Neural progenitor cell (in vitro differentiated cells): ENCODE measurements around the gene FPR1. TPM values are rescaled to one million over a fixed set of nuclear protein-coding genes. Genes with fewer than 3 reads are reported as not detected.
A peak's percentile ranks its signal among the peaks of the same experiment; 100 is the strongest.

ENCODE experiments used
- DNase-seq: peaks from one replicate; pipeline ENCODE4 v3.0.0-alpha.2; 2016; ENCODE audit warnings: low spot score
- H2AFZ ChIP-seq: fragments of 200-600 bp; sonication (generic); replicated peaks from 2 replicates; pipeline ENCODE4 v1.6.1; 2016; ENCODE audit warnings: antibody characterized with exemption
- H3F3A ChIP-seq: fragments of 200-600 bp; sonication (generic); 2 replicates; pipeline ENCODE4 v1.6.1; 2016; ENCODE audit warnings: antibody characterized with exemption, low read depth
- H3K27ac ChIP-seq: fragments of 200-600 bp; sonication (generic); 2 replicates; pipeline ENCODE4 v1.5.1; 2016; ENCODE audit warnings: mild to moderate bottlenecking
- H3K27me3 ChIP-seq: fragments of 200-600 bp; sonication (generic); 2 replicates; pipeline ENCODE4 v1.6.1; 2016; ENCODE audit warnings: mild to moderate bottlenecking, moderate library complexity
- H3K36me3 ChIP-seq: fragments of 200-600 bp; sonication (generic); 2 replicates; pipeline ENCODE4 v1.5.1; 2016
- H3K4me1 ChIP-seq: fragments of 200-600 bp; sonication (generic); 2 replicates; pipeline ENCODE4 v1.6.1; 2016; ENCODE audit warnings: mixed run types
- H3K4me2 ChIP-seq: fragments of 200-600 bp; sonication (generic); 2 replicates; pipeline ENCODE4 v1.6.1; 2016
- H3K4me3 ChIP-seq: fragments of 200-600 bp; sonication (generic); 2 replicates; pipeline ENCODE4 v1.5.1; 2016
- H3K79me2 ChIP-seq: fragments of 200-600 bp; sonication (generic); 2 replicates; pipeline ENCODE4 v1.6.1; 2016; ENCODE audit warnings: low read depth
- H3K9ac ChIP-seq: fragments of 200-600 bp; sonication (generic); 2 replicates; pipeline ENCODE4 v1.6.1; 2016
- H3K9me3 ChIP-seq: fragments of 200-600 bp; sonication (generic); 2 replicates; pipeline ENCODE4 v1.5.1; 2016; ENCODE audit warnings: low read depth
- H4K20me1 ChIP-seq: fragments of 200-600 bp; sonication (generic); 2 replicates; pipeline ENCODE4 v1.6.1; 2016; ENCODE audit warnings: low read depth
- H3K27ac Mint-ChIP-seq: 3 replicates; pipeline ENCODE4 v1.8.0; 2021; ENCODE audit warnings: mixed read lengths
- H3K27me3 Mint-ChIP-seq: 2 replicates; pipeline ENCODE4 v1.8.0; 2022; ENCODE audit warnings: low read depth, mild to moderate bottlenecking, inconsistent platforms, moderate library complexity, mixed read lengths; ENCODE audit not compliant: insufficient read depth
- H3K36me3 Mint-ChIP-seq: 3 replicates; pipeline ENCODE4 v1.8.0; 2021; ENCODE audit warnings: mixed read lengths
- H3K4me1 Mint-ChIP-seq: 3 replicates; pipeline ENCODE4 v1.8.0; 2021; ENCODE audit warnings: mixed read lengths
- H3K4me3 Mint-ChIP-seq: 3 replicates; pipeline ENCODE4 v1.8.0; 2021; ENCODE audit warnings: mild to moderate bottlenecking, moderate library complexity, mixed read lengths
- H3K9me3 Mint-ChIP-seq: 3 replicates; pipeline ENCODE4 v1.8.0; 2020; ENCODE audit warnings: mixed read lengths
- EZH2 ChIP-seq: fragments of 200-600 bp; sonication (generic); IDR thresholded peaks from 2 replicates; pipeline ENCODE4 v1.6.1; 2017; ENCODE audit warnings: antibody characterized with exemption, mild to moderate bottlenecking, moderate library complexity
- EZH2phosphoT487 ChIP-seq: fragments of 200-600 bp; sonication (generic); IDR thresholded peaks from 2 replicates; pipeline ENCODE4 v1.6.1; 2017; ENCODE audit warnings: antibody characterized with exemption
- total RNA-seq: library from RNA; depleted of rRNA; stranded (reverse); fragments of >200 nt; gene quantifications from 2 replicates; pipeline ENCODE4 v1.2.3, GENCODE V29; 2015; ENCODE audit warnings: low replicate concordance
- TF ChIP-seq, protein P1 (sequence below): fragments of 200-600 bp; sonication (generic); IDR thresholded peaks from 2 replicates; pipeline ENCODE4 v1.5.1; 2017; ENCODE audit warnings: antibody characterized with exemption, mild to moderate bottlenecking

The FPR1 gene
- total RNA-seq, 1 donor from 2014 or later = not detected

DNA sequence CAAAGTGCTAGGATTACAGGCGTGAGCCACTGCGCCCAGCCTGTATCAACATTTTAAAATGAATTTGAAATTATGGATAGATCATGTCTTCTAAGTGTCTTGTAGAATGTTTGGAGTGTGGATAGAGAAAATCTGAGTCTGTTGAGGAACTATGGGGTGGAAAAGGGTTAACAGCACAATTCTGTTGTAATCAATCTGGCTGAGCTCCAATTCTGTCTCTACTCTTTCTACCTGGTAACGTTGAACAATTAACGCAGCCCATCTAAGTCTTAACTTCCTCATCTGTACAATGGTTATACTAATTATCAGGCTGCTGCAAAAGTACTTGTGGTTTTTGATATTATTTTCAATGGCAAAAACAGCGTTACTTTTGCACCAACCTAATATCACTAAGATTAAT is 13.4 kb upstream of the FPR1 start:
- Mint-ChIP-seq H3K4me1 (no peaks in the 10 kb centered on the region), H3K36me3 (no peaks in the 10 kb centered on the region), H3K4me3 (no peak overlapping the region), H3K27ac (no peak overlapping the region), H3K9me3 (no peaks in the 10 kb centered on the region), H3K27me3 (peaks cover 3% of the 10 kb centered on the region)
- Histone ChIP-seq H3K4me3 (no peak overlapping the region), H3K36me3 (no peaks in the 10 kb centered on the region), H4K20me1 (no peaks in the 10 kb centered on the region), H3F3A (no peaks in the 10 kb centered on the region), H3K4me2 (no peak overlapping the region), H3K9ac (no peak overlapping the region), H3K27me3 (no peaks in the 10 kb centered on the region), H2AFZ (no peak overlapping the region), H3K27ac (no peak overlapping the region), H3K4me1 (no peaks in the 10 kb centered on the region), H3K79me2 (no peaks in the 10 kb centered on the region), H3K9me3 (no peaks in the 10 kb centered on the region)
- no peak for DNase-seq
- no peak for TF ChIP-seq EZH2phosphoT487
- TF ChIP-seq, protein P1, sequence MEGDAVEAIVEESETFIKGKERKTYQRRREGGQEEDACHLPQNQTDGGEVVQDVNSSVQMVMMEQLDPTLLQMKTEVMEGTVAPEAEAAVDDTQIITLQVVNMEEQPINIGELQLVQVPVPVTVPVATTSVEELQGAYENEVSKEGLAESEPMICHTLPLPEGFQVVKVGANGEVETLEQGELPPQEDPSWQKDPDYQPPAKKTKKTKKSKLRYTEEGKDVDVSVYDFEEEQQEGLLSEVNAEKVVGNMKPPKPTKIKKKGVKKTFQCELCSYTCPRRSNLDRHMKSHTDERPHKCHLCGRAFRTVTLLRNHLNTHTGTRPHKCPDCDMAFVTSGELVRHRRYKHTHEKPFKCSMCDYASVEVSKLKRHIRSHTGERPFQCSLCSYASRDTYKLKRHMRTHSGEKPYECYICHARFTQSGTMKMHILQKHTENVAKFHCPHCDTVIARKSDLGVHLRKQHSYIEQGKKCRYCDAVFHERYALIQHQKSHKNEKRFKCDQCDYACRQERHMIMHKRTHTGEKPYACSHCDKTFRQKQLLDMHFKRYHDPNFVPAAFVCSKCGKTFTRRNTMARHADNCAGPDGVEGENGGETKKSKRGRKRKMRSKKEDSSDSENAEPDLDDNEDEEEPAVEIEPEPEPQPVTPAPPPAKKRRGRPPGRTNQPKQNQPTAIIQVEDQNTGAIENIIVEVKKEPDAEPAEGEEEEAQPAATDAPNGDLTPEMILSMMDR = no peak
- TF ChIP-seq EZH2 = no peak

DNA sequence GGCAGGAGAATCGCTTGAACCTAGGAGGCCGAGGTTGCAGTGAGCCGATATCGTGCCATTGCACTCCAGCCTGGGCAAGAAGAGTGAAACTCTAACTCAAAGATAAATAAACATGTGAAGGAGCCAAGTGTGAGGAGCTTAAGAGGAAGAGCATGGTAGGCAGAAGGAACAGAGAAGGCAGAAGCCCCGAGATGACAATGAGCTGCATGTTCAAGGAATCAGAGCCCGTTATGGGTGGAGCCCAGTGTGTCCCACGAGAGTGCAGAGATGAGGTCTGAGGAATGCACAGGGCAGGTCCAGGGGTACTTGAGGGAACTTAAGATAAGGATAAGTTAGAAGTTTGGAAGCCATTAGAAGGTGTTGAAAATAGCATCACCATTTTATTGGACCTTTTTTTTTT is 10.0 kb upstream of the FPR1 start:
- H3K4me2 ChIP-seq = no peak overlapping the region
- no peak overlapping the region for H3K9ac ChIP-seq
- no peak overlapping the region for H3K4me3 ChIP-seq
- no peaks in the 10 kb centered on the region for H3K27me3 ChIP-seq
- no peaks in the 10 kb centered on the region for H3K9me3 Mint-ChIP-seq
- no peak overlapping the region for H3K27ac Mint-ChIP-seq
- no peaks in the 10 kb centered on the region for H3K9me3 ChIP-seq
- no peak overlapping the region for H2AFZ ChIP-seq
- no peaks in the 10 kb centered on the region for H3K4me1 Mint-ChIP-seq
- H3K4me1 ChIP-seq = no peaks in the 10 kb centered on the region
- no peaks in the 10 kb centered on the region for H3F3A ChIP-seq
- no peaks in the 10 kb centered on the region for H3K36me3 Mint-ChIP-seq
- H4K20me1 ChIP-seq = no peaks in the 10 kb centered on the region
- no peaks in the 10 kb centered on the region for H3K36me3 ChIP-seq
- no peak overlapping the region for H3K27ac ChIP-seq
- peaks cover 3% of the 10 kb centered on the region for H3K27me3 Mint-ChIP-seq
- no peak for TF ChIP-seq EZH2
- no peak for TF ChIP-seq EZH2phosphoT487
- TF ChIP-seq, protein P1 = no peak
- no peak for DNase-seq
- H3K4me3 Mint-ChIP-seq = no peak overlapping the region
- no peaks in the 10 kb centered on the region for H3K79me2 ChIP-seq

DNA sequence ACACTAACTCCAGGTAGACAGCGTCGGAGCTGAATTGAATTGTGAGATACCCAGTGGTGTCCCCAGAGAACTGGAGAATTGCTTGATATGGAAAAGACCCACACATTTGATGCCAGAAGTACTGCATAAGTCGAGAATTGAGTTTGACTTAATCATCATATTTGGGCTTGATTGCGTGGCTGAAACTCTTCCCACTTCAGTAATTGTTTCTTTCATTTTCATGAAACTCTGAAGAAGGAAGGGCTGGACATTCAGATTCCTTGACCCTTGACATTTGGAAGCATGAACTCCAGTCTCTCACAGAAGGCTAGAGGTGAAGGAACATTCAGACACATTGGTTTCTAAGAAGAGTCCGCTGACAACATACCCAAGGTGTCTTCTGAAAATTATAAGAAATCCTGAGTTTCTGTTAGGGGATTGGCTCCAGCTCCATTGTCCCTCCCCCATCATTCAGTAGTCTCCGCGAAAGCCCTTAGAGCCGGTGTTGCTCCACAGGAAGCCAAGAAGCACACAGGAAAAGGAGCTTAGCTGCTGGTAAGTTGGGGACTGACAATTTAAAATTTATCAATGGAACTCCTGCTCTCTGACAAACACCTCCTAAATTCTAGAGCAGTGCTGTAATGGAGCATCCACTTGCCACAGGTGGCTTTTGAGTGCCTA is 9.1 kb upstream of the FPR1 start, which contains the start of gene FPR2:
FPR2 (plus strand) TSS at position 484 of the 660 bp plus-strand sequence. CDS start 7,479 bp downstream, outside the sequence.
- Histone ChIP-seq H3K9ac (no peak within 1 kb of the TSS), H3F3A (no peaks in the 10 kb centered on the region), H3K36me3 (no peaks in the 10 kb centered on the region), H4K20me1 (no peaks in the 10 kb centered on the region), H3K79me2 (no peaks in the 10 kb centered on the region), H3K9me3 (no peaks in the 10 kb centered on the region), H3K27ac (no peak within 1 kb of the TSS), H3K4me2 (no peak within 1 kb of the TSS), H2AFZ (no peak within 1 kb of the TSS), H3K4me3 (no peak within 1 kb of the TSS), H3K4me1 (no peaks in the 10 kb centered on the region), H3K27me3 (no peaks in the 10 kb centered on the region)
- Mint-ChIP-seq H3K36me3 (no peaks in the 10 kb centered on the region), H3K9me3 (no peaks in the 10 kb centered on the region), H3K27me3 (no peaks in the 10 kb centered on the region), H3K4me3 (no peak within 1 kb of the TSS), H3K27ac (no peak within 1 kb of the TSS), H3K4me1 (no peaks in the 10 kb centered on the region)
- TF ChIP-seq EZH2phosphoT487 (no peak), EZH2 (no peak)
- TF ChIP-seq, protein P1 = no peak
- peak; percentile 8 for DNase-seq
